ENCODE measurements around the gene F10. TPM values are rescaled to one million over a fixed set of nuclear protein-coding genes. Genes with fewer than 3 reads are reported as not detected.

F10 gene
- total and polyA plus RNA-seq, 2 of the 13 experiments (the other 11 are each of a cell fraction or from before 2014, with no cell fraction given), result 58.4 to 237 TPM

- TF ChIP-seq THAP8 (CRISPR knock-in tag; IDR thresholded peaks at IDR 0.05; ENCODE audit: borderline replicate concordance) (no peak), ETS1 (CRISPR knock-in tag; IDR thresholded peaks at IDR 0.05) (no peak), NFE2L2 (IDR thresholded peaks at IDR 0.05; ENCODE audit: low read length) (no peak), TEF (CRISPR knock-in tag; IDR thresholded peaks at IDR 0.05) (0 out of 2 replicates have a peak, but pooled peaks have one; percentile 25), THAP11 (CRISPR knock-in tag; IDR thresholded peaks at IDR 0.05) (peak; percentile 28; the same call in 1 of the 2 replicates), ZNF207 (IDR thresholded peaks at IDR 0.05; ENCODE audit: borderline replicate concordance) (no peak), ZNF263 (CRISPR knock-in tag; IDR thresholded peaks at IDR 0.05) (peak; percentile 75), THRA (CRISPR knock-in tag; IDR thresholded peaks at IDR 0.05; ENCODE audit: borderline replicate concordance) (peak; percentile 62), CBX2 (IDR thresholded peaks at IDR 0.05; ENCODE audit: low read depth, low read length) (no peak), CBX2 (CRISPR knock-in tag; IDR thresholded peaks at IDR 0.05; ENCODE audit: low read depth) (no peak), RFX3 (CRISPR knock-in tag; IDR thresholded peaks at IDR 0.05) (peak; percentile 21; the same call in 1 of the 2 replicates), SMAD1 (CRISPR knock-in tag; IDR thresholded peaks at IDR 0.05; ENCODE audit: borderline replicate concordance, low read depth) (no peak), HDAC1 (CRISPR knock-in tag; IDR thresholded peaks at IDR 0.05) (peak; percentile 66), RARA (CRISPR knock-in tag; IDR thresholded peaks at IDR 0.05) (peak; percentile 42; the same call in 1 of the 2 replicates), TFDP1 (CRISPR knock-in tag; IDR thresholded peaks at IDR 0.05; ENCODE audit: borderline replicate concordance) (peak; percentile 47; the same call in 1 of the 2 replicates), MED1 (CRISPR knock-in tag; IDR thresholded peaks at IDR 0.05) (no peak), DBP (CRISPR knock-in tag; IDR thresholded peaks at IDR 0.05; ENCODE audit: not compliant biosample characterization) (no peak), KLF6 (CRISPR knock-in tag; IDR thresholded peaks at IDR 0.05) (peak; percentile 51; the same call in 1 of the 2 replicates), BATF2 (CRISPR knock-in tag; IDR thresholded peaks at IDR 0.05) (no peak), ZNF704 (CRISPR knock-in tag; IDR thresholded peaks at IDR 0.05; ENCODE audit: borderline replicate concordance) (no peak), REXO4 (CRISPR knock-in tag; IDR thresholded peaks at IDR 0.05; ENCODE audit: borderline replicate concordance) (no peak)
Measured at GRCh38 chr13:113153810-113154748, 31.5 kb downstream of the F10 start (continued).
